Measurements from ENCODE around the gene PDE11A. TPM values are rescaled to one million over a fixed set of nuclear protein-coding genes. Genes with fewer than 3 reads are reported as not detected.

PDE11A gene
- total RNA-seq, 4 donors from 2014 or later, result 0.85 to 2.3 (median 2.1) TPM; not detected in 1

DNA sequence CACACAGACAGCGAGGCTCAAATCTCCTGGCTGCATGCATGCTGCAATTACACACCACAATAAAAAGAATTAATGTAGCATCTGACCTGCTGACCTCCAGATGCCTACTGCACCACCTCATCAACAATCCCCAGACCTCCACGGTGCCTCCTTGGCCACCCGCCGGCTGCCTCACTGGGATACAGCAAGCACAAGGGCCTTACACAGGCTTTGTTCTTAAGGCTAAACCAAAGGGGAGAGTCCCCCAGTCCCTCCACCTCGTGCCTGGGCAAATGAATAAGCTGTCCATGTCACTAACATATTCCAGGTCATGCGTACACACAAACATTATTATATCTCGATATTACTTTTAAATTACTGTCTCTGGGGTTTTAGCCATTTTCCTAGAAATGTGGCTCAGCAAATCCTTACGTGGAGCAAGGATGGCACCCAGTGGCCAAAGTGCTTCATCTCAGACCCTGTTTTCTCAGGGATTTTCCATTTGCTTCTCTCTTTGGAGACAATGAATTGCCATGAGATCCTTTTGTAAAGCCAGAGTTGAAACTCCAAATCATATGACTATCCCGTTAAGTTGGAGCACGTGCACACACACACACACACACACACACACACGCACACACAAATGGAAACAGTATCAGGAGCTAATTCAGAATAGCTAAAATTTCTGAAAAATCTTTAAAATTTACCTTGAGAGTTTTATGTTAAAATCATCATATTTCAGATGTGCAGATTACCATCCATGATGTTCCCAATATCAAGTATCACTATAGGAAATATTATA, 313.8 kb downstream of the PDE11A start:
- intact Hi-C loops (cut with DNase I; ENCODE audit: low total_unique reads), result no loop called here
- Histone ChIP-seq H3K27ac (peak overlapping the region in 1 of 2 donors; percentile 50), H3K36me3 (no peaks in the 10 kb centered on the region), H3K9me3 (no peaks in the 10 kb centered on the region), H3K4me1 (peaks cover 0 to 2% of the 10 kb centered on the region in 2 donors), H3K4me3 (no peak overlapping the region), H3K27me3 (no peaks in the 10 kb centered on the region)
- TF ChIP-seq, protein P1, sequence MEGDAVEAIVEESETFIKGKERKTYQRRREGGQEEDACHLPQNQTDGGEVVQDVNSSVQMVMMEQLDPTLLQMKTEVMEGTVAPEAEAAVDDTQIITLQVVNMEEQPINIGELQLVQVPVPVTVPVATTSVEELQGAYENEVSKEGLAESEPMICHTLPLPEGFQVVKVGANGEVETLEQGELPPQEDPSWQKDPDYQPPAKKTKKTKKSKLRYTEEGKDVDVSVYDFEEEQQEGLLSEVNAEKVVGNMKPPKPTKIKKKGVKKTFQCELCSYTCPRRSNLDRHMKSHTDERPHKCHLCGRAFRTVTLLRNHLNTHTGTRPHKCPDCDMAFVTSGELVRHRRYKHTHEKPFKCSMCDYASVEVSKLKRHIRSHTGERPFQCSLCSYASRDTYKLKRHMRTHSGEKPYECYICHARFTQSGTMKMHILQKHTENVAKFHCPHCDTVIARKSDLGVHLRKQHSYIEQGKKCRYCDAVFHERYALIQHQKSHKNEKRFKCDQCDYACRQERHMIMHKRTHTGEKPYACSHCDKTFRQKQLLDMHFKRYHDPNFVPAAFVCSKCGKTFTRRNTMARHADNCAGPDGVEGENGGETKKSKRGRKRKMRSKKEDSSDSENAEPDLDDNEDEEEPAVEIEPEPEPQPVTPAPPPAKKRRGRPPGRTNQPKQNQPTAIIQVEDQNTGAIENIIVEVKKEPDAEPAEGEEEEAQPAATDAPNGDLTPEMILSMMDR (IDR thresholded peaks at IDR 0.05), result peak; percentile 64 to 80 (median 74)
- no peak for TF ChIP-seq POLR2A (IDR thresholded peaks at IDR 0.05)
- DNase-seq, result peak; percentile 58 to 61

DNA sequence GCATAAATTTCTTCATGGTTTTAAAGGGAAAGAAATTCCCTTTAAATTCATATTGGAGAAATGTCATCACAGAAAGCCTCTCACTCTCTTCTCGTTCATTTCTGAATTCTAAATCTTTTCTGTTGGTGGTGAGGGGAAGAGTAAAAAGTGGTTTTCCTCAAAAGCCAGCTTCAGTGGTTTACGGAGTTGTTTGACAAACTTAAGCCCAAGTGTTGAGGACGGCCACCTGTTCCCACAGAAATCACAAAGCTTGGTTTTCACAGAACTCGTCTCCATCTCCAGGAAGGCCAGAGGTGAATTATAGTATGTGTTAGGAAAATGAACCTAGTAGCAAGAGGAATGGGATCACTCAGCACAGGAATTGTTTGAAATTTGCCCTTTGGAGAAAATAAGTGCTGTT, 316.2 kb downstream of the PDE11A start:
- Histone ChIP-seq H3K36me3 (no peaks in the 10 kb centered on the region), H3K4me1 (peaks cover 2 to 3% of the 10 kb centered on the region in 2 donors), H3K27ac (no peak overlapping the region), H3K9me3 (no peaks in the 10 kb centered on the region), H3K27me3 (no peaks in the 10 kb centered on the region), H3K4me3 (no peak overlapping the region)
- intact Hi-C loops (cut with DNase I; ENCODE audit: low total_unique reads), result no loop called here
- no peak for TF ChIP-seq POLR2A (IDR thresholded peaks at IDR 0.05)
- TF ChIP-seq, protein P1 (IDR thresholded peaks at IDR 0.05), result no peak
- no peak for DNase-seq

DNA sequence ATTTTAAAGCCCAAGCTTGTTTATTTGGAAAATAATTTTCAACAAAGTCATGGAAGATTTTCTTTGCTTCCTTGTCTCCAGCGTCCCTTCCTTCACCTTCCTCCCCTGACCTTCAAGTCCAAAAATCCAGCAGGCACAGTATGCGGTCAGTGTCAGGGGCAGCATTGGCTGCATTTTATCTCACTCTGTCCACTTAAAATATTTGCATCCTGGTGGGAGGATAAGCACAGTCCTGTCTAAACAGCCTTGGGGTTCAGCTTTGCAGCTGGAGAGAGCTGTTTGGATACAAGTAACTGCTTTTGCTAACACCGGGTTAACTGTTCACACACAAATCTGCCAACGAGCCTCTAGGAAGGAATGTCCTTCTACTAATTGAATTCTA, 318.1 kb downstream of the PDE11A start:
- H3K27ac ChIP-seq, result peak overlapping the region; percentile 79 to 87

DNA sequence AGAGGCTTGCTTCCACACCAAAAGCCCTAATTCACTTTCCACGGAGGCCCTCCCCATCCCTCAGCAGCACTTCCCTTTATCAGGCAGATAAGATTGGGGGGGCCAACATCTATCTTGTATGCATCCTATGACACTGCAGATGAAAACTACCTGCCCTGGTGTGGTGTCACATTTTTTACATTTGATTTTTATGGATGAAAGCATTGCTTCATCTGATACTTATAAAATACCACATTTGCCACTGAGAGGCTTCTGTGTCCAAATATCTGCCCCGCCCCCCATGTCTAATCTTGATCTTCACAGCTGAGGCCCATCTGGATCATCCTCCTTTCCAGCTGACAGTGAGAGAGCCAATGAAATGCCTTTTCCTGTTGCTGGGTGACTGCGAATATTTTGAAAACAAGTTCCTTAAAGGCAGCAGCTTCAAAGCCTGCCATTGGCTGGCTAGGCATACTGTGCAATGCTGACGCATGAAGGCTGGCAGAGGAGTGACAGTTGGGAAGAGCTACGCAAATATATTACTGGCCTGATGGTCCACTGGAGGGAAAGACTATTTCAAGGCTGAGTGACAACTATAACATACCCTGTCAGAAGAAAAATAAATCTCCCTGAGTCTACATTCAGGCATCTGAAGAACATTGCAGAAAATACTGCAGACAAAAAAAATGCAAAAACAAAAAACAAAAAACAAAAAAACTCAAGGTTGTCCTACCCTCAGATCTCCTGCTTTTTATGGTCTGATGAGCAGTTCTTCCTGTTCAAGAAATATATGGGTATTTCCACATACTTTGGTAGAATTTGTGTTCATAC, 318.7 kb downstream of the PDE11A start:
- intact Hi-C loops (cut with DNase I; ENCODE audit: low total_unique reads), result no loop called here
- TF ChIP-seq, protein P1 (IDR thresholded peaks at IDR 0.05), result peak in 1 of 4 experiments; percentile 1
- no peak for TF ChIP-seq POLR2A (IDR thresholded peaks at IDR 0.05)
- Histone ChIP-seq H3K4me3 (no peak overlapping the region), H3K9me3 (no peaks in the 10 kb centered on the region), H3K27me3 (no peaks in the 10 kb centered on the region), H3K4me1 (peaks cover 2 to 3% of the 10 kb centered on the region in 2 donors), H3K36me3 (no peaks in the 10 kb centered on the region), H3K27ac (peak overlapping the region; percentile 79 to 87)
- peak; percentile 82 to 85 for DNase-seq

More for the DNA sequence above, 318.1 kb downstream of the PDE11A start:
- Histone ChIP-seq H3K4me3 (no peak overlapping the region), H3K4me1 (peaks cover 2 to 3% of the 10 kb centered on the region in 2 donors), H3K36me3 (no peaks in the 10 kb centered on the region), H3K9me3 (no peaks in the 10 kb centered on the region), H3K27me3 (no peaks in the 10 kb centered on the region)
- TF ChIP-seq POLR2A (IDR thresholded peaks at IDR 0.05), result no peak
- TF ChIP-seq, protein P1 (IDR thresholded peaks at IDR 0.05), result no peak
- intact Hi-C loops (cut with DNase I; ENCODE audit: low total_unique reads), result no loop called here
- DNase-seq, result peak; percentile 27 to 38

DNA sequence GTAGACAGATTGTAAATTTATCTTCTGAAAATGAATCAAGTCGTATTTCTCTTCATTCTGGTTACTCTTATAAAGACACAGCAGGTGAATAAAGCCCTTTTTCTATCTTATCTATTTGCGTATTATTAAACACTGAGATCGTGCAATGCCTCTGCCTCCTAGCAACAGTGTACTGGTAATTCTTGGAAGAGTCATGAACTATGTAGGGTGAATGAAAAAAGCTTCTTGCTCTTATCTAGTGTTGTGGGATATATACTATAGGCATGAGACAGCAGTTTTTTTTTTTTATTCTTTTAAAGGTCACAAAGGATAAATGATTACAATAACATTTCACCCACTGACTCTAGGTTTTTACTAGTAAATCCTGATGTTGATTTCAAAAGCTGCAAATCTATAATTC, 324.2 kb downstream of the PDE11A start:
- no peak overlapping the region for H3K4me3 ChIP-seq
- DNase-seq, result no peak
- H3K27me3 ChIP-seq, result no peaks in the 10 kb centered on the region
- no peaks in the 10 kb centered on the region for H3K36me3 ChIP-seq
- H3K27ac ChIP-seq, result no peak overlapping the region
- H3K9me3 ChIP-seq, result no peaks in the 10 kb centered on the region
- intact Hi-C loops (cut with DNase I; ENCODE audit: low total_unique reads), result no loop called here
- H3K4me1 ChIP-seq, result peaks cover 0 to under 1% of the 10 kb centered on the region in 2 donors
- TF ChIP-seq, protein P1 (IDR thresholded peaks at IDR 0.05), result no peak
- TF ChIP-seq POLR2A (IDR thresholded peaks at IDR 0.05), result no peak

Measured in uterus (tissue), 4 donors.